Activated CD8-positive, alpha-beta T cell treated with anti-CD3 and anti-CD28 coated beads for 36 hours (primary cell): ENCODE measurements around the gene COBL. TPM values are rescaled to one million over a fixed set of nuclear protein-coding genes. Genes with fewer than 3 reads are reported as not detected.
"Not testable (repeated sequence)": the region's sequence is repeated elsewhere in the genome, so short reads cannot be mapped to it uniquely, and the experiment has no call there.

Experiments used
- ATAC-seq: fragments of 200-7000 bp; cut with Tn5 transposase; one replicate; pipeline ENCODE4 v1.10.0; 2021; ENCODE audit warnings: mild to moderate bottlenecking, moderate library complexity
- CTCF ChIA-PET: fragments of 350-600 bp; sonication (Branson Sonifier 250); formaldehyde crosslinking; loops from one replicate; lab custom pipeline; 2021; ENCODE audit warnings: antibody characterized with exemption; lab: Charles Lee
- POLR2A ChIA-PET: fragments of 350-600 bp; sonication (Branson Sonifier 250); formaldehyde crosslinking; loops from one replicate; lab custom pipeline; 2021; ENCODE audit warnings: antibody characterized with exemption; lab: Charles Lee
- DNase-seq: peaks from one replicate; pipeline ENCODE4 v3.0.0-alpha.2; 2020
- H3K27ac Mint-ChIP-seq: one replicate; pipeline ENCODE4 v1.8.0; 2021; ENCODE audit warnings: mild to moderate bottlenecking, mixed read lengths
- H3K27me3 Mint-ChIP-seq: one replicate; pipeline ENCODE4 v1.8.0; 2021; ENCODE audit warnings: mixed read lengths
- H3K36me3 Mint-ChIP-seq: one replicate; pipeline ENCODE4 v1.8.0; 2021; ENCODE audit warnings: low read depth, mixed read lengths
- H3K4me1 Mint-ChIP-seq: one replicate; pipeline ENCODE4 v1.8.0; 2021; ENCODE audit warnings: low read depth, mixed read lengths
- H3K4me3 Mint-ChIP-seq: one replicate; pipeline ENCODE4 v1.8.0; 2021; ENCODE audit warnings: mild to moderate bottlenecking, moderate library complexity, mixed read lengths
- H3K9me3 Mint-ChIP-seq: one replicate; pipeline ENCODE4 v1.8.0; 2021; ENCODE audit warnings: mixed read lengths
- CTCF ChIP-seq: fragments of 200-600 bp; IDR thresholded peaks from one replicate; pipeline ENCODE4 v1.8.0; 2022; ENCODE audit warnings: antibody characterized with exemption, mild to moderate bottlenecking
- intact Hi-C: fragments of 100-400 bp; cut with micrococcal nuclease; formaldehyde crosslinking; loops from one replicate; pipeline ENCODE4 v1.10.0; 2022
- total RNA-seq, 2 experiments: library from RNA; stranded (reverse); gene quantifications; one replicate each; pipeline ENCODE4 v1.2.3, GENCODE V29; 2021

The COBL gene
- total RNA-seq, 2 experiments from 2014 or later, result not detected

DNA sequence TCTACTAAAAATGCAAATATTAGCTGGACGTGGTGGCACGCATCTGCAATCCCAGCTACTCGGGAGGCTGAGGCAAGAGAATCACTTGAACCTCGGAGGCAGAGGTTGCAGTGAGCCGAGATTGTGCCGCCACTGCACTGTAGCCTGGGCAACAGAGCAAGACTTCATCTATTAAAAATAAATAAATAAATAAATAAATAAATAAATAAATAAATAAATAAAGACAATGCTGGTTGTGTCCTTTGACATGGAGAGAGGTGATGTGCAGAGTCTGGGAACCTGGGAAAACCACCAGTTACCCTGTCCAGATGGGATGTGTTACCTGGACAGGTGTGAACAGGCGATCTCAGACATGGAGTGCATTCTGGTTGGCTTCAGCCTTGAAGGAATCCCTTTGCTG is 102.5 kb downstream of the COBL start:
- POLR2A ChIA-PET, result no interaction called here
- intact Hi-C loops, result no loop called here
- CTCF ChIA-PET, result no interaction called here

GRCh38 chr7:51213618-51214017 is 103.0 kb downstream of the COBL start:
- Mint-ChIP-seq H3K27me3 (no peaks in the 10 kb centered on the region), H3K36me3 (no peaks in the 10 kb centered on the region), H3K27ac (no peak overlapping the region), H3K4me3 (no peak overlapping the region), H3K4me1 (no peaks in the 10 kb centered on the region), H3K9me3 (no peaks in the 10 kb centered on the region)
- no peak for ATAC-seq
- intact Hi-C loops, result no loop called here
- DNase-seq, result peak; percentile 4
- ChIA-PET CTCF (no interaction called here), POLR2A (no interaction called here)
- no peak for TF ChIP-seq CTCF

More for the DNA sequence above, 102.5 kb downstream of the COBL start:
- DNase-seq (no peak), ATAC-seq (no peak)
- Mint-ChIP-seq H3K36me3 (no peaks in the 10 kb centered on the region), H3K9me3 (no peaks in the 10 kb centered on the region), H3K27ac (no peak overlapping the region), H3K27me3 (no peaks in the 10 kb centered on the region), H3K4me1 (no peaks in the 10 kb centered on the region), H3K4me3 (no peak overlapping the region)
- no peak for TF ChIP-seq CTCF

DNA sequence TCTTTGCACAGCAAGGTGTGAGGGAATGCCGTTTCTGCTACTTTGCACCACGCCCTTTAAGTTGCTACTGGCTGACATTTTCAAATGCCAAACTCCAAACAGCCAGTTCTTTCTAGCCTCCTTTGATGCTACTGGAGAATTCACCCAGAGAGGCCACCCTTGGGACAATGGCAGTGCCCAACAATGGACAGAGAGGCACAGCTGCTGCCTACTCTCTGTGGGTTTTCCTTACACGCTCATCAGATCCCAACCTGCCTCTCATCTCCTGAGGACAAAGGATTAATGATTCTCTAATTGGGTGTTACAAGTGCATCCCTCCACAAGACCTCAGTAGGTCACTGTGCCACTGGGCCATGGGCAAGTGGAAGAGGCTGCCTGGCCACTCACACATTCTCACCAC is 105.8 kb downstream of the COBL start:
- CTCF ChIA-PET, result no interaction called here
- TF ChIP-seq CTCF, result no peak
- no peak overlapping the region for H3K27ac Mint-ChIP-seq
- ATAC-seq (no peak), DNase-seq (no peak)
- POLR2A ChIA-PET, result no interaction called here
- peaks cover 4% of the 10 kb centered on the region for H3K9me3 Mint-ChIP-seq
- intact Hi-C loops, result no loop called here
- no peaks in the 10 kb centered on the region for H3K36me3 Mint-ChIP-seq
- H3K4me1 Mint-ChIP-seq, result no peaks in the 10 kb centered on the region
- no peaks in the 10 kb centered on the region for H3K27me3 Mint-ChIP-seq
- H3K4me3 Mint-ChIP-seq, result no peak overlapping the region

- H3K27ac Mint-ChIP-seq, result no peak overlapping the region
- DNase-seq (no peak), ATAC-seq (no peak)
- H3K27me3 Mint-ChIP-seq, result no peaks in the 10 kb centered on the region
- no peak overlapping the region for H3K4me3 Mint-ChIP-seq
- no peak for TF ChIP-seq CTCF
- CTCF ChIA-PET, result no interaction called here
- POLR2A ChIA-PET, result interaction anchor here (0.6 kb wide), 1 partner anchor 949 kb away, joined by 3 read pairs; no protein-coding TSS in a partner anchor
- intact Hi-C loops, result no loop called here
- H3K9me3 Mint-ChIP-seq, result peaks cover 4% of the 10 kb centered on the region
- H3K36me3 Mint-ChIP-seq, result no peaks in the 10 kb centered on the region
- no peaks in the 10 kb centered on the region for H3K4me1 Mint-ChIP-seq
Observed at GRCh38 chr7:51209426-51209825, 107.2 kb downstream of the COBL start.

- H3K27me3 Mint-ChIP-seq, CTCF ChIA-PET, H3K9me3 Mint-ChIP-seq, H3K27ac Mint-ChIP-seq, ATAC-seq, POLR2A ChIA-PET, H3K4me3 Mint-ChIP-seq, intact Hi-C loops, H3K4me1 Mint-ChIP-seq, H3K36me3 Mint-ChIP-seq, DNase-seq: not testable (repeated sequence)
Observed at GRCh38 chr7:51208125-51208524, 108.5 kb downstream of the COBL start.

DNA sequence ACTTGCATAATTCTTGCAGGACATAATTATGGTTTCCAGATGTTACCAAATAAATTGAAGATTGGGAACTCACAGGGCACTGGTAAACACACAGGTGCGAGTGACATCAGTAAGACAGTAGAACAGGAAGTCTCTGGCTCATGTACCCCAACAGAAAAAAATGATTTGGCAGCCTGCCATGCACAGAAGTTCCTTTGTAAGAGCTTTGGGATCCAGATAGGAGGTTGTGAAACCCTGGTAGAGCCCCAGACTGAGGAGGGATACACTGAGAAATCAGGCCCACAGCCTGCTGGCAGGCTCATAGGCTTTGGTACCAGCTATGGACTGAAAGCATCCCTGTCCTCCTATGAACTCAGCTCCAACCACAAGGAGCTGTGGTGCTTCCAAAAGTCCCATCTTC is 118.0 kb downstream of the COBL start:
- CTCF ChIA-PET, result no interaction called here

More for the DNA sequence above, 118.0 kb downstream of the COBL start:
- no peak for TF ChIP-seq CTCF
- Mint-ChIP-seq H3K4me1 (no peaks in the 10 kb centered on the region), H3K27ac (no peak overlapping the region), H3K9me3 (no peaks in the 10 kb centered on the region), H3K36me3 (no peaks in the 10 kb centered on the region), H3K27me3 (peaks cover 22% of the 10 kb centered on the region), H3K4me3 (no peak overlapping the region)
- DNase-seq (no peak), ATAC-seq (no peak)
- POLR2A ChIA-PET, result no interaction called here
- intact Hi-C loops, result no loop called here
